HUDEP-2 (cell line): ENCODE measurements around the gene TMOD2.
"Not testable (repeated sequence)": the region's sequence is repeated elsewhere in the genome, so short reads cannot be mapped to it uniquely, and the experiment has no call there.

Experiments used
- DNase-seq, 76 experiments: peaks; one replicate each; lab custom pipeline; 2025; ENCODE audit not compliant: unreplicated experiment in 76 of 76; lab: John Stamatoyannopoulos, UW

The TMOD2 gene

DNA sequence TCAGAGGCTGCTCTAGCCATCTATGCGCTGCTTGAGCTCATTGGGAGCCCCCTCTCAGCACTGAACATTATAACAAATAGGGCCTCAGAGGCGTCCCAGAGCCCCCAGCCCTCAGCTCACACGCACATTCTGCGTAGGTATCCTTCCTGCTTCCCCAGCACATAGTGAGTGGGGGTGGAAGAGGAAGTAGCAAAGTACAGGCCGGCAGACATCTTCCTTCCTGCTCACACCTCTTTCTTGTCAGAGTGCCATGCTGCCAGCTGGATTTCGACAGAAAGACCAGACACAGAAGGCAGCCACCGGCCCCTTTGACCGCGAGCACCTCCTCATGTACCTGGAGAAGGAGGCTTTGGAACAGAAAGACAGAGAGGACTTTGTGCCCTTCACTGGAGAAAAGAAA, 16.6 kb downstream of the TMOD2 start:
- DNase-seq: no peak

DNA sequence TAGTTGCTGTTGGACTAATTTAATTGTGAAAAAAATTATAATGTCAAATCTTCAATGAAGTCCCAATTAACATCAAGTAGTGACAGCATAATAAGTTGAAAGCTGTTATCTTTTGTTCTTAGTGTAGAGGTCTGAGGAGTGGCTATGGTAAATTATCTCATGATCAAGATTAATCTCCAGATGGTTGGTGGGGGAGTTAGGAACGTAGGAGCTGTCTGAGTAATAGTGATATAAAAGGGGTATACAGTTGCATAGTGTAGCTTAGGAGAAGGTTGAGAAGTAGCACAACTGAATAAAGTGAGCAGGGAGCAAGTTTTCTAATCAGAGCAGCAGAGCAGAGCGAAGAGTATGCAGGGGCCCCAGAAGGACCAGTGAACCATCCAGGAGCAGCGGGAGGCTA, 19.5 kb downstream of the TMOD2 start:
- DNase-seq: no peak

- no peak for DNase-seq
These were observed 20.4 kb downstream of the TMOD2 start for GRCh38 chr15:51771773-51772172.

DNA sequence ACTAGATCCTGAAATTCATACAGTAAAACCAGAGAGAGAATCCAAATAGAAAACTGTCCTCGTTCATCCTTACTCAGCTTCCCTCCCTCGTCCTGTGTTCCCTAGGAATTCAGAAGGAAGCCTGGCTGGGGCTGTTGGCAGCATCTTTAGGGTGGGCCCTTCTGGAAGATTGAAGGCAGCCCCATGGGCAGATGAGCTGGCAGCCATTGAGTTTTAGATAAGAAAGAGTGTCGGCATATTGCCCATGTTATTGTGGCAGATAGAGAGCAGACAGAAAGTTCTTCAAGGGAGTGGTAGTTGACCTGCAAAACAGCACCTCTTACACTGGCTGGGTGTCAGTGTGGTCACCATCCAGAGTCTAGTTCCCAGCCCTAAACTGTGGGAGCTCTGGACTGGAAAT, 23.5 kb downstream of the TMOD2 start:
- peak in 17 of 76 experiments; percentile 3 to 56 (median 30) for DNase-seq

- peak in 32 of 76 experiments; percentile 3 to 66 (median 23) for DNase-seq
These were observed 24.8 kb downstream of the TMOD2 start for GRCh38 chr15:51775967-51776816.

- peak in 60 of 76 experiments; percentile 5 to 78 (median 48) for DNase-seq
These were observed 25.7 kb downstream of the TMOD2 start for GRCh38 chr15:51776952-51777569.

- DNase-seq: no peak
These were observed 29.2 kb downstream of the TMOD2 start for GRCh38 chr15:51780636-51781035.

DNA sequence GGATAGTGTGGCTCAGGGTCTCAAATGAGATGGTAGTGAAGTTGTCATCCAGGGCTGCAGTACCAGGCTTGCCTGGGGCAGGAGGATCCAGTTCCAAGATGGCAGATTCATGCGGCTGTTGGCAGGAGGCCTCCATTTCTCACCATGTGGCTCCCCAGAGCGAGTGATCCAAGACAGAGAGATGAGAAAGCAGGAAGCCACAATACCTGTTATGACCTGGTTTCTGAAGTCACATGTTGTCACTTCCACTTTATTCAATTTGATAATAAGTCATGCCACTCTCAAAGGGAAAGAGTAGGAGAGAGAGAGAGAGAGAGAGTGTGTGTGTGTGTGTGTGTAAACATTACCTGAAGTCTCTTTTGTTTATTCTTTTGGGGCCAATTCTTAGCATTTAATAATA, 30.1 kb downstream of the TMOD2 start:
- no peak for DNase-seq

DNA sequence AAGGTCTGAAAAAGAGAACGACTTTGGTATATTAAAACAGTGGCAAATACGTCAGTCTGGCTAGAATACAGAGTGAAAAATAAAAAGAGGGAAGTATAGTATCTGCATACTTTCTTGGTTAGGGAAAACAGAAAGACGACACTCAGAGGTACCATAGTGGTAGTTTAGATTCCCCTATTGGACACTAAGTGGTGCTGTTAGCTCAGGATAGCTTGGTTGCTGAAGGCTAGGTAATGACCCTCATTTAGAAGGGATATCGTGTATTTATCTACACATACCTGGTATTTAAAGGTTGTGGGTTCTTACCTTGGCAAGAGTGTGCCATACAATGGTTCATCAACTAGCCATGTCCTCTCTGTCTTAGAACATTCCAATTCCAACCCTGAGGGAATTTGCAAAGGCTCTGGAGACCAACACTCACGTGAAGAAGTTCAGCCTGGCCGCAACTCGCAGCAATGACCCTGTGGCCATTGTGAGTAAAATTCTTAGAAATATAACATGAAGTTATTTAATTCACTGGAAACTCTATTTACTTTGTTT, 31.0 kb downstream of the TMOD2 start:
- peak in 7 of 76 experiments; percentile 2 to 21 (median 12) for DNase-seq

- no peak for DNase-seq
These were observed 32.6 kb downstream of the TMOD2 start for GRCh38 chr15:51783967-51784366.

DNA sequence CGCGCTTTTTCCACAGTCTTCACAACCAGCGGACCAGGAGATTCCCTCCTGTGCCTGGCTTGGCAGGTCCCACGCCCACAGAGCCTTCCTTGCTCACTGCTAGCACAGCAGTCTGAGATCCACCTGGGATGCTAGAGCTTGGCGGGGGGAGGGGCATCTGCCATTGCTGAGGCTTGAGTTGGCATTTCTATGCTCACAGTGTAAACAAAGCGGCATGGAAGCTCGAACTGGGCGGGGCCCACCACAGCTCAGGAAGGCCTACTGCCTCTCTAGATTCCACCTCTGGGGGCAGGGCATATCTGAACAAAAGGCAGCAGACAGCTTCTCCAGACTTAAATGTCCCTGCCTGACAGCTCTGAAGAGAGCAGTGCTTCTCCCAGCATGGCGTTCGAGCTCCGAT, 35.7 kb downstream of the TMOD2 start:
- DNase-seq: not testable (repeated sequence)

DNA sequence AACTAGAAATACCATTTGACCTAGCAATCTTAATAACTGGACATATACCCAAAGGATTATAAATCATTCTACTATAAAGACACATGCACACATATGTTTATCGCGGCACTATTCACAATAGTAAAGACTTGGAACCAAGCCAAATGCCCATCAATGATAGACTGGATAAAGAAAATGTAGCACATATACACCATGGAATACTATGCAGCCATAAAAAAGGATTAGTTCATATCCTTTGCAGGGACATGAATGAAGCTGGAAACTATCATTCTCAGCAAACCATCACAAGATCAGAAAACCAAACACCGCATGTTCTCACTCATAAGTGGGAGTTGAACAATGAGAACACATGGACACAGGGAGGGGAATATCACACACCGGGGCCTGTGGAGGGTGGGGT, 41.1 kb downstream of the TMOD2 start:
- not testable (repeated sequence) for DNase-seq

GRCh38 chr15:51793521-51794305, 42.3 kb downstream of the TMOD2 start:
- DNase-seq: no peak

DNA sequence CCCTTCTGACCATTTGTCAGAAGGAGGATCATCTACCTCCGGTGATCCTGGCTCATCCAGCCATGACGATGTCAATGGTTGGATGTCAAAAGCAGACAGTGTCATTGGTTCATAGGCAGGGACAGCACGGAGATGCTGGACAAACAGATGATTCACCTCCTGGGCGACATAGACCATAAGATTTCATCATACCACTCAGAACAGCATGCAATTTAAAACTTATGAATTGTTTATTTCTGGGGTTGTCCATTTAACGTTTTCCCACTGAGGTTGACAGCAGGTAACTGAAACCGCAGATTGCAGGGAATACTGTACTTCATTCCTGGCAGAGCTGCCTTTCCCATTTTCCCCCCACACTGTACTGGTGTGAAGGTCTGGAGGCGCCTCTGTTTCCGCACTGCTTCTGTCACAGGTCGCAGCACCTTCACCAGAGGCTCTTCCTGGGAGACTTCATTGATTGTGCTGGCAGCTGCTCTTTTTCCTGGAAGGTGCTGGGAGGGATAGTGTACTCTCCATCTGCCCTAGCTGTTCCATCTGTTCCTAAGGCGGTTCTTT, 45.5 kb downstream of the TMOD2 start:
- DNase-seq: no peak

GRCh38 chr15:51798281-51798680, 46.9 kb downstream of the TMOD2 start:
- no peak for DNase-seq

- no peak for DNase-seq
These were observed 48.2 kb downstream of the TMOD2 start for GRCh38 chr15:51799282-51800252.

DNA sequence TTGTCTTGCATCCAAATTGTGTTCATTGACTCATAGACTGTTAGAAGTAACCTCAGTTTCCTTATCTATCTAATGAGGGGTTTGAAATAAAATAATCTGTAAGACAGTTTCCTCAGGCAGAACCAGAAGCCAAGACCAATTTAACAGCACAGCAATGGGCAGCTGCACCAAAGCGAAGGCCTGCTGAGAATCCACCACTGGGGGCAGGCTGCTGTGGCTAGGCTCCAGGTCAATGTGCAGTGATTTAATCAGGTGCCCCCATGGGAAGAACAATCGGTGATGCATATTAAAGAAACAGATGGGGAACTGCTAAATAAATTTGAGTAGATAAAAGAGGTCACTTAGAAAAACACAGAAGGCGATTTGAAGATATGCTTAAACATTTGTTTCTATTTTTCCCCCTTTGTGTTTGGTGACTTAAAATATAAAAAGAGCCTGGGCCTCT, 50.0 kb downstream of the TMOD2 start:
- peak in 2 of 76 experiments; percentile 2 to 7 for DNase-seq

DNA sequence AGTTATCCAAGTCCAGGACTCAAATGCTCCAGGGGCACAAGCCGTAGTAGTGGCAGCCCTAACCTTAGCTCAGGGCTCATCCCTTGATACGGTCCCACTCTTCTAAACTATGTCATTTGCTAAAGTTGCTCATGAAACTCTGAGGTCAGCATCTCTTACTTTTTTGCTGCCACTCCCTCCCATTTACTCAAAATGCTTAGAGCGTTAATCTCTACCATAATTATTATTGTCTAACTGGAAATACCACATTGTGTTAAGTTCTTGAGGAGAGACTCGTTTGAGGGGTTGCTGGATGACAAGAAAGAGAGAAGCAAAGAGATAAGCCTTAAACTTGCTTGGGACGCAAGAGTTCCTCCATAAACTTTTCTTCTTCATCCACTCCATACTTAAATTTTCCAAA, 51.2 kb downstream of the TMOD2 start:
- no peak for DNase-seq

DNA sequence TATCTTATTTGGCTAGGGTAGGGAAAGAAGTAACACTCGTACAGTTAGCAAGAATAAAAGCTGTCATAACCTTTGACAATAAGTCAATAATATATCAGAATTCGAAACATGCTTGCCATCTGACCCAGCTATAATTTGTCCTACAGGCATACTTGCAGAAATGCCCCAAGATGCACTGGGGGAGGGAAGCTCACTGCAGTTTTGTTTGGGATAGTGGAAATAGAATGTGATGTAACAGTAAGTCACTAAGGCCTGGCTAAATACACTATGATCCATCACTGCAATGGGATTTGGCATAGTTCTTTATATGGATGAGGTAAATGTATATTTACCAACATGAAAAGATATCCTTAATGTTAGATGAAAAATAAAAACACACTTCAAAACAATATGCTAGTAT, 52.6 kb downstream of the TMOD2 start:
- DNase-seq: no peak

DNA sequence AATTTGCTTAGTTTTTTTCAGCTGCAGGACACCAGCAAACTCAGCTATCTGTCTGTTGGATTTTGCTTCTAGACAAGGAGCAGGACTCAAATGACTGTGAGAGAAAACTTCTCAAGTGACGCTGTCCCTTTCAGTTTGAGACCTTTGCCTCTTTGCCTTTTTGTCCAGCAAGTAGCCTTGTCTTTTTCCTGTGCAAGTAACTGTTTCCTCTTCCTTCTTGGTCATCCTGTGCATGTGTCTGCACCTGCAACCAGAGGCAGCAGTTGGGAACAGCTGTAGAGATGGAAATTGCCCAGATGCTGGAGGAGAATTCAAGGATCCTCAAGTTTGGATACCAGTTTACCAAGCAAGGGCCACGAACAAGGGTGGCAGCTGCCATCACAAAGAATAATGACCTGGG, 54.7 kb downstream of the TMOD2 start:
- DNase-seq: no peak
